Brain microvascular endothelial cell (primary cell): Measurements from ENCODE around the gene LAMP5.

Source experiments
- DNase-seq: peaks from one replicate; pipeline ENCODE4 v3.0.0-alpha.2; 2020
- H3K27ac ChIP-seq: fragments of 250-450 bp; sonication (Bioruptor Pico); 2 replicates; pipeline ENCODE4 v1.5.1; 2020; ENCODE audit warnings: mild to moderate bottlenecking, moderate library complexity
- H3K27me3 ChIP-seq: fragments of 250-450 bp; sonication (Bioruptor Pico); replicated peaks from 2 replicates; pipeline ENCODE4 v1.5.1; 2020; ENCODE audit warnings: mild to moderate bottlenecking
- H3K36me3 ChIP-seq: fragments of 250-450 bp; sonication (Bioruptor Pico); replicated peaks from 2 replicates; pipeline ENCODE4 v1.5.1; 2020; ENCODE audit warnings: mild to moderate bottlenecking
- H3K4me3 ChIP-seq: 2 replicates; pipeline ENCODE4 v1.5.1; 2011; ENCODE audit warnings: low read depth, mild to moderate bottlenecking, control low read depth, low read length, moderate library complexity
- in situ Hi-C: cut with HindIII; loops from 2 replicates; pipeline ENCODE4 v1.10.0; 2017; ENCODE audit warnings: low sequenced_read_pairs, low pct_ligation_motif_present
- TF ChIP-seq, protein P1 (sequence below): IDR thresholded peaks from 2 replicates; pipeline ENCODE4 v1.5.1; 2011; ENCODE audit warnings: low read depth, mild to moderate bottlenecking, moderate library complexity, low read length, control low read depth, inconsistent platforms; ENCODE audit errors: missing control alignments

Gene LAMP5

DNA sequence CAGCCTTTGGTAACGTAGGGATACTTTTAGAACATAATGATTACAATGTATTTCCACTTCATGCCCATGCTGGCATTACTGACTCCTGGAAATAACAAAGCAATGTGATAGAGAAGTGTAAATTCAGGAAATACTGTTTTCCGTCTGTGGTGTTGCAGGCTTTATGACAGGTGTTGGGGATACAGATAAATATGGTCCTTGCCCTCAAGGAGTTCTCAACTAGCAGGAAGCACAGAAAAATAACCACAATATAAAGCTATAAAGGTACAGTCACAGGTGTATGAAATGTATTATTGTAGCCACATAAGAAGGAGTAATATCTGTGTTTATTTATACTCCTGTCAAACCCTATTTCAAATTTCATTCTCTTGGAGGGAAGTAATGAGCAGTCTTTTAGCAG, 12.9 kb upstream of the LAMP5 start:
- no peaks in the 10 kb centered on the region for H3K36me3 ChIP-seq
- peaks cover 11% of the 10 kb centered on the region for H3K27me3 ChIP-seq
- no peak overlapping the region for H3K27ac ChIP-seq
- no peak for DNase-seq
- TF ChIP-seq, protein P1, sequence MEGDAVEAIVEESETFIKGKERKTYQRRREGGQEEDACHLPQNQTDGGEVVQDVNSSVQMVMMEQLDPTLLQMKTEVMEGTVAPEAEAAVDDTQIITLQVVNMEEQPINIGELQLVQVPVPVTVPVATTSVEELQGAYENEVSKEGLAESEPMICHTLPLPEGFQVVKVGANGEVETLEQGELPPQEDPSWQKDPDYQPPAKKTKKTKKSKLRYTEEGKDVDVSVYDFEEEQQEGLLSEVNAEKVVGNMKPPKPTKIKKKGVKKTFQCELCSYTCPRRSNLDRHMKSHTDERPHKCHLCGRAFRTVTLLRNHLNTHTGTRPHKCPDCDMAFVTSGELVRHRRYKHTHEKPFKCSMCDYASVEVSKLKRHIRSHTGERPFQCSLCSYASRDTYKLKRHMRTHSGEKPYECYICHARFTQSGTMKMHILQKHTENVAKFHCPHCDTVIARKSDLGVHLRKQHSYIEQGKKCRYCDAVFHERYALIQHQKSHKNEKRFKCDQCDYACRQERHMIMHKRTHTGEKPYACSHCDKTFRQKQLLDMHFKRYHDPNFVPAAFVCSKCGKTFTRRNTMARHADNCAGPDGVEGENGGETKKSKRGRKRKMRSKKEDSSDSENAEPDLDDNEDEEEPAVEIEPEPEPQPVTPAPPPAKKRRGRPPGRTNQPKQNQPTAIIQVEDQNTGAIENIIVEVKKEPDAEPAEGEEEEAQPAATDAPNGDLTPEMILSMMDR, result no peak
- no peak overlapping the region for H3K4me3 ChIP-seq
- in situ Hi-C loops, result no loop called here

DNA sequence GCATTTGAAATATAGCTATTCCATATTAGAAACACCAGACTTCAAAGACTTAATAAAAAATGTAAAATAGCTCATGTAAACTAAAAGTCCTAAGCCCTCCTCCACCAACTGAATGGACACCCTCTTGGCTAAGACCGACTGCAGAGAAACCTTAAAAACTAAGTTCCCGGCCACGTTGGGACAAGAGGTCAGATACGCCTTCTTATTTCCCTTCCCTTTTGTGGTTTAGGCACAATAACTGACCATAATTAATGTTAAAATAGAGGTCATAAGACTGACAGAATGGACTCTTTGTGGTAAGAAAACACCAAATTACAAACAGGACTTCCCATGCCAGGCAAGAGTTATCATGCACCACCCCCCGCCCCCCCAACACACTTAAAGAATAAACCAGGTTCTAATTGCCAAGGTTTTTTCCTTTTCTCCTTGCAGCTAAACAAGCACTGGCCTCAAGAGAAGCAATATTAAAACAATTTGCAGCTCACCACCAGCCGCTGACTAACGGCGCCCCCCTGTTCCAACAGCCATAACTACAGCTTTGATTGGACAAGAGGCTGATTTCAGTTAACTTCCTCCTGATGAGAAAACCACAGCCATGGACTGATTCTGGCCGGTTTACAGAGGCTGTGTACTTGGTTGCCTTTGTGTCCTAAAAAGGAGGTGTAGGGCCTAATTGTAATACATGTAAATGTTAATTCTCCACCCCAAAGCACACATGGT, 10.7 kb upstream of the LAMP5 start:
- Histone ChIP-seq H3K36me3 (no peaks in the 10 kb centered on the region), H3K27ac (no peak overlapping the region), H3K4me3 (no peak overlapping the region), H3K27me3 (peaks cover 31% of the 10 kb centered on the region)
- TF ChIP-seq, protein P1, result peak; percentile 46
- in situ Hi-C loops, result no loop called here
- DNase-seq, result peak; percentile 43

DNA sequence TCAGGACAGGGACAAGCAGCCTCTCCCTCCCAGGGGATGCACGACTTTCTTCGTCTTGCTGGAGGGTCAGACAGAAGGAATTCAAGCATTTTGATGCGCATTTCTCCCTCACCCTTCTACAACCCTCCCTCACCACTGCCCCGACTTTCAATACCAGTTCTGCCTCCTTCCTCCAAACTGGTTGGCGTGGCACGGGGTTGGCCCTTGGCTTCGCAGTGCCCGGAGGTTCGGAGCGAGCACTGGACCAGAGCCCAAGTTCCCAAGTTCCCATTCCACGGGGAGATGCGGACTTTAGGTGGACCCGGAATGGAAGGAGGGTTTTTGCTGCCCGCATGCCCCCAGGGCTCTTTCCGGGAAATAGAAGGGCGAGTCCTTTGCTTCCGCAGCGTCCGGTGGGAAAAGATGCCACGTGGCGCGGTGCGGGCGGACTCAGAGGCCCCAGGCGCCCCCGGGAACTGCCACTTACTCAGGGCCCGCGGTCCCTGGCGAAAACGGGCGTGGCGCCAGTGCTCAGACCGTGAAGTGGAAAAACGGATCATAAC, 8.0 kb upstream of the LAMP5 start:
- peaks cover 51% of the 10 kb centered on the region for H3K27me3 ChIP-seq
- H3K27ac ChIP-seq, result no peak overlapping the region
- TF ChIP-seq, protein P1, result no peak
- DNase-seq, result no peak
- H3K4me3 ChIP-seq, result peak overlapping the region; percentile 36
- H3K36me3 ChIP-seq, result no peaks in the 10 kb centered on the region
- in situ Hi-C loops, result no loop called here

DNA sequence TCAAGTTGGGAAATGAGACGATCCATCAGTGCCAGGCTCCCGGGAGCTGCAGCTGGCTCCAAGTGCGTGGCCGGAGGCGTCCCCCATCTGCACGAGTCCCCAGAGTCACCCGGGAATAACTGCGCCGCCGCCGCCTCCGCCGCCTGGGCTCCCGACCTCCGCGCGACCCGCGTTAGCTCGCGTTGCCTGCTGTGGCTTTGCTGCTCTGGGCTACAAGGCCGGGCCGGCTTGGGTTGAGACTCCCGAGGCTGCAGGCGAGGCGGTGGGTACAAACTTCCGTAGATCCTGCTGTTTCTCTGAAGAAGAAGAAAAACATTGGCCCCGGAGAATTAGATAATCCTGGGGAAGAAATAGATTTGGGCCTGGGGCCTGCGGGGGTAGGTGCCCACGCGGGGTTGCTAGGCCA, 7.4 kb upstream of the LAMP5 start:
- H3K4me3 ChIP-seq, result peak overlapping the region; percentile 36
- no peaks in the 10 kb centered on the region for H3K36me3 ChIP-seq
- DNase-seq, result no peak
- TF ChIP-seq, protein P1, result no peak
- no peak overlapping the region for H3K27ac ChIP-seq
- peaks cover 55% of the 10 kb centered on the region for H3K27me3 ChIP-seq
- in situ Hi-C loops, result no loop called here

DNA sequence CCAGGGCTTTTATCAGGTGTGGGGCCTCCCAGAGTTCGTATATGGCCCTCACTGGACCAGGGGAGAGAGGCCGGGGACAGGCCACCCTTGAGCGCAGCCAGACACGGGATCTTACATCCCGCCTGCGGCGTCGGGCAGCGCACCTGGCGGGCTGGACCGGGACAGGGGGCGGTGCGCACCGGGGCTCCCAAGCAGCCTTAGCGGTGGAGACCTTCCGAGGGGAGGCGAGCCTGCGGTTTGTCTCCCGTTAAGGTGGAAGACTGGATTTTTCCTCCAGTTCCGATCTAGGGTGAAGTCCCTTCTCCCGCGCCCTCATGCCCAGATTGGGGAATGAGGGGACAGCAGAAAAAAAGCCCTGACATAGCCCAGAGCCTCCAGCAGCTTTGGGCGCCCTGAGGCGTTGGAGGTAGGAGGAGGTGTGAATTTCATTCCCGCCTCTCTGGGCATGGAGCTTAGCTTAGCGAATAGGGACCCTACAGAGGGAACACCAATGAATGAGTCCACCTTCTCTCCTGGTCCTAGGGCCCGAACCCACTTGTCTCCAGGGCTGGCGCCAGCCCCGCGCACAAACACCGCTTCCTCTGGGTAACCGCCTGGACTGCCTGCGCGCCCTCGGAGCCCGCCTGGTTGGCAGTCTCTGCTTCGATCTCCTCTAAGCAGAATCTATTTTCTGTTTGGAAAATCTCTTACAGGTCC, 6.7 kb upstream of the LAMP5 start:
- H3K27ac ChIP-seq, result no peak overlapping the region
- no peak for DNase-seq
- peaks cover 61% of the 10 kb centered on the region for H3K27me3 ChIP-seq
- in situ Hi-C loops, result no loop called here
- TF ChIP-seq, protein P1, result no peak
- no peaks in the 10 kb centered on the region for H3K36me3 ChIP-seq
- no peak overlapping the region for H3K4me3 ChIP-seq
